GM23248 (cell line): ENCODE data around the gene TAF1B. TPM values are rescaled to one million over a fixed set of nuclear protein-coding genes. Genes with fewer than 3 reads are reported as not detected.

Experiments
- DNase-seq: peaks from one replicate; pipeline ENCODE4 v3.0.0-alpha.2; 2015
- H2AFZ ChIP-seq: fragments of 200-600 bp; sonication (generic); 2 replicates; pipeline ENCODE4 v1.6.1; 2016; ENCODE audit warnings: antibody characterized with exemption
- H3F3A ChIP-seq: fragments of 200-600 bp; sonication (generic); 2 replicates; pipeline ENCODE4 v1.6.1; 2016; ENCODE audit warnings: mild to moderate bottlenecking, antibody characterized with exemption, mixed run types; ENCODE audit not compliant: insufficient read depth
- H3K27ac ChIP-seq: fragments of 200-600 bp; sonication (generic); 2 replicates; pipeline ENCODE4 v1.5.1; 2016; ENCODE audit warnings: mild to moderate bottlenecking
- H3K27me3 ChIP-seq: fragments of 200-600 bp; sonication (generic); replicated peaks from 2 replicates; pipeline ENCODE4 v1.6.1; 2016; ENCODE audit warnings: mild to moderate bottlenecking; ENCODE audit not compliant: insufficient read depth
- H3K36me3 ChIP-seq: fragments of 200-600 bp; sonication (generic); 2 replicates; pipeline ENCODE4 v1.6.1; 2016; ENCODE audit warnings: low read depth, mild to moderate bottlenecking
- H3K4me1 ChIP-seq: fragments of 200-600 bp; sonication (generic); 2 replicates; pipeline ENCODE4 v1.6.1; 2016; ENCODE audit warnings: mild to moderate bottlenecking; ENCODE audit not compliant: insufficient read depth
- H3K4me2 ChIP-seq: fragments of 200-600 bp; sonication (generic); one replicate; pipeline ENCODE4 v1.6.1; 2016; ENCODE audit warnings: mild to moderate bottlenecking; ENCODE audit not compliant: unreplicated experiment
- H3K4me3 ChIP-seq: fragments of 200-600 bp; sonication (generic); 2 replicates; pipeline ENCODE4 v1.5.1; 2016; ENCODE audit warnings: mild to moderate bottlenecking
- H3K79me2 ChIP-seq: fragments of 200-600 bp; sonication (generic); 2 replicates; pipeline ENCODE4 v1.6.1; 2016; ENCODE audit warnings: mild to moderate bottlenecking; ENCODE audit not compliant: insufficient read depth
- H3K9ac ChIP-seq: fragments of 200-600 bp; sonication (generic); 2 replicates; pipeline ENCODE4 v1.6.1; 2016; ENCODE audit warnings: mild to moderate bottlenecking
- H3K9me2 ChIP-seq: fragments of 200-600 bp; sonication (generic); 2 replicates; pipeline ENCODE4 v1.6.1; 2016; ENCODE audit warnings: mixed run types, mild to moderate bottlenecking, moderate library complexity; ENCODE audit not compliant: insufficient read depth
- H3K9me3 ChIP-seq: fragments of 200-600 bp; sonication (generic); one replicate; pipeline ENCODE4 v1.6.1; 2017; ENCODE audit warnings: low read depth
- H4K20me1 ChIP-seq: fragments of 200-600 bp; sonication (generic); 2 replicates; pipeline ENCODE4 v1.6.0; 2016; ENCODE audit not compliant: insufficient read depth
- EZH2 ChIP-seq: fragments of 200-600 bp; sonication (generic); IDR thresholded peaks from 2 replicates; pipeline ENCODE4 v1.6.1; 2018; ENCODE audit warnings: antibody characterized with exemption, mild to moderate bottlenecking; ENCODE audit not compliant: insufficient read depth, poor library complexity, severe bottlenecking
- EZH2phosphoT487 ChIP-seq: fragments of 200-600 bp; sonication (generic); IDR thresholded peaks from 2 replicates; pipeline ENCODE4 v1.6.1; 2018; ENCODE audit warnings: antibody characterized with exemption, moderate library complexity, mild to moderate bottlenecking, low read depth; ENCODE audit not compliant: insufficient read depth
- WGBS, 2 experiments: methylation state at CpG; one replicate each; pipeline ENCODE4 v1.1.6; 2015 to 2017; ENCODE audit warnings: low lambda C conversion rate in 2 of 2, low coverage in 1 of 2; ENCODE audit errors: missing lambda C conversion rate in 2 of 2; 5-methylcytosine and 5-hydroxymethylcytosine counted together
- in situ Hi-C: fragments of 300-500 bp; cut with MboI; formaldehyde crosslinking; loops from 2 replicates; pipeline ENCODE4 v1.15.0; 2020
- polyA plus RNA-seq: library from polyadenylated mRNA; unstranded; fragments of >200 nt; fragmentation: Nextera tagmentation; extraction: Ambion mirVana; gene quantifications from 2 replicates; pipeline ENCODE4 v1.2.1, GENCODE V29; 2016
- total RNA-seq: library from RNA; depleted of rRNA; stranded (reverse); fragments of >200 nt; shearing (Covaris generic); gene quantifications from 2 replicates; pipeline ENCODE4 v1.2.3, GENCODE V29; 2014

The TAF1B gene
- total and polyA plus RNA-seq, 2 experiments from 2014 or later, result 16.6 to 27.0 TPM

DNA sequence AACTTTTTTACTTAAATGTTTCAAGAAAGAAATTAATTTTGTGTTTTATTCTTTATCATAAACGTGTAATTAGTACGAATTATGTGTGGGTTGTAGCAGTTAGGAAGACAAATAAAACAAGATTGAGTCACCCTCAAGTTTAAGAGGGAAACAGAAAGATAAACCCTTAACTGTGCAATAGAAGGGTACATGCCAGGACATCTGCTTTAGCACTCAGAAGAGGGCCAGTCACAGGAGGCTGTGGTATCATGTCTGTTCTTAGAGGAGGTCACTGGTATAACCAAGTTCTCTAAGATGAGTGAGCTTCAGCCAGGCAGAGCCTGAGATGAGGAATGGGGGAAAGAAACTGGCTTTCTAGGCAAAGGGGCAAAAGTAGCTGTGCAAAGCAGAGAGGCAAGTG is 65.8 kb downstream of the TAF1B start:
- peak; percentile 29 for DNase-seq
- Histone ChIP-seq H2AFZ (no peak overlapping the region), H3K9me3 (no peaks in the 10 kb centered on the region), H3K4me3 (no peak overlapping the region), H4K20me1 (0 out of 2 replicates have a peak, but pooled peaks cover 4% of the 10 kb centered on the region), H3K36me3 (peaks cover 27% of the 10 kb centered on the region), H3F3A (peaks cover 5% of the 10 kb centered on the region; the same call in 1 of the 2 replicates), H3K9ac (no peak overlapping the region), H3K4me1 (no peaks in the 10 kb centered on the region; the same call in 1 of the 2 replicates), H3K79me2 (no peaks in the 10 kb centered on the region), H3K27me3 (no peaks in the 10 kb centered on the region), H3K4me2 (no peak overlapping the region), H3K9me2 (no peaks in the 10 kb centered on the region), H3K27ac (no peak overlapping the region)
- no peak for TF ChIP-seq EZH2
- no peak for TF ChIP-seq EZH2phosphoT487
- WGBS, 2 experiments, result 85 to 89% methylated on average over 2 of the region's 2 CpGs
- in situ Hi-C loops, result no loop called here

DNA sequence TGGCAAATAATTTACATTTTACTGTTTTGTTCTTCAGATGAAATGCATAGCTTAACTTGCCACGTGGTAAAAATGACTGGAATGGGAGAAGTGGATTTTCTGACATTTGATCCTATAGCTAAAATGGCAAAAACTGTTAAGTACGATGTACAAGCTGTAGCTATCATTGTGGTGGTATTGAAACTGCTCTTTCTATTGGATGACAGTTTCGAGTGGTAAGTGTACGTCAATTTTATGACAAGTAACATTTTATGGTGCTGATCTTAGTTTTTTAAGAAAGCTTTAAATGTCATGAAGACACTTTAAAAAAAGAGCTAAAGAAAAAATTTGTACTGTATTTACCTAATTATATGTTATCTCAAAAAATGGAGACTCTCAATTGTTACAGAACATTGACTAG is 67.4 kb downstream of the TAF1B start:
- H3K79me2 ChIP-seq, result no peaks in the 10 kb centered on the region
- no peaks in the 10 kb centered on the region for H3K27me3 ChIP-seq
- no peak overlapping the region for H2AFZ ChIP-seq
- no peaks in the 10 kb centered on the region for H3K9me3 ChIP-seq
- TF ChIP-seq EZH2phosphoT487 (no peak), EZH2 (no peak)
- no peak for DNase-seq
- in situ Hi-C loops, result no loop called here
- no peak overlapping the region for H3K4me2 ChIP-seq
- H3K27ac ChIP-seq, result no peak overlapping the region
- peaks cover 21% of the 10 kb centered on the region for H3K36me3 ChIP-seq
- no peaks in the 10 kb centered on the region for H3K9me2 ChIP-seq
- H3K4me3 ChIP-seq, result no peak overlapping the region
- WGBS, 2 experiments, result 84 to 88% methylated on average over 4 of the region's 4 CpGs
- no peak overlapping the region for H3K9ac ChIP-seq
- no peaks in the 10 kb centered on the region; the same call in 1 of the 2 replicates for H3K4me1 ChIP-seq
- peaks cover 5% of the 10 kb centered on the region; the same call in 1 of the 2 replicates for H3F3A ChIP-seq
- 0 out of 2 replicates have a peak, but pooled peaks cover 4% of the 10 kb centered on the region for H4K20me1 ChIP-seq

DNA sequence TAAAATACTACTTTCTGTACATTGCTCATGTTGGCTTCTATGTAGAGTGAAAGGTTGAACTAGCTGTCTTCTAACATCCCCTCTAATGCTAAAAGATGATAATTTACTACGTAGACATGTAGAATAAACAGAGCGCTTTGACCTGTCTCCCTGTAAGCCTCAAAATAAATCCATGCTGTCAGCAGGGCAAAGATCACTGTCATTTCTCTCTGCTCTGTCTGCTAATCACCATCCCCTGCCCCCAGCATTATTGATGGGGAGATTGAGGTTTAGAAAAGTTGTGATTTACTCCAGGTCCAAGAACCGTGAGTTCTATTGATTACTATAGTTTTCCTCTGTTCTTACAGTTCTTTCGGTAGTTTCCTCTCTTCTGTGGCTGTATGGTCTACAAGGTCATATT is 69.2 kb downstream of the TAF1B start:
- H3K27me3 ChIP-seq, result no peaks in the 10 kb centered on the region
- H3K4me2 ChIP-seq, result no peak overlapping the region
- 0 out of 2 replicates have a peak, but pooled peaks cover 4% of the 10 kb centered on the region for H4K20me1 ChIP-seq
- no peaks in the 10 kb centered on the region; the same call in 1 of the 2 replicates for H3K4me1 ChIP-seq
- no peak overlapping the region for H3K4me3 ChIP-seq
- H3K36me3 ChIP-seq, result peaks cover 16% of the 10 kb centered on the region
- in situ Hi-C loops, result no loop called here
- H3K9me2 ChIP-seq, result no peaks in the 10 kb centered on the region
- 97% methylated on average over 4 of the region's 4 CpGs for WGBS, 2 experiments
- DNase-seq, result no peak
- H2AFZ ChIP-seq, result no peak overlapping the region
- H3K79me2 ChIP-seq, result no peaks in the 10 kb centered on the region
- TF ChIP-seq EZH2phosphoT487, result no peak
- no peak for TF ChIP-seq EZH2
- H3K27ac ChIP-seq, result no peak overlapping the region
- H3K9ac ChIP-seq, result no peak overlapping the region
- H3K9me3 ChIP-seq, result no peaks in the 10 kb centered on the region
- peaks cover 5% of the 10 kb centered on the region; the same call in 1 of the 2 replicates for H3F3A ChIP-seq

DNA sequence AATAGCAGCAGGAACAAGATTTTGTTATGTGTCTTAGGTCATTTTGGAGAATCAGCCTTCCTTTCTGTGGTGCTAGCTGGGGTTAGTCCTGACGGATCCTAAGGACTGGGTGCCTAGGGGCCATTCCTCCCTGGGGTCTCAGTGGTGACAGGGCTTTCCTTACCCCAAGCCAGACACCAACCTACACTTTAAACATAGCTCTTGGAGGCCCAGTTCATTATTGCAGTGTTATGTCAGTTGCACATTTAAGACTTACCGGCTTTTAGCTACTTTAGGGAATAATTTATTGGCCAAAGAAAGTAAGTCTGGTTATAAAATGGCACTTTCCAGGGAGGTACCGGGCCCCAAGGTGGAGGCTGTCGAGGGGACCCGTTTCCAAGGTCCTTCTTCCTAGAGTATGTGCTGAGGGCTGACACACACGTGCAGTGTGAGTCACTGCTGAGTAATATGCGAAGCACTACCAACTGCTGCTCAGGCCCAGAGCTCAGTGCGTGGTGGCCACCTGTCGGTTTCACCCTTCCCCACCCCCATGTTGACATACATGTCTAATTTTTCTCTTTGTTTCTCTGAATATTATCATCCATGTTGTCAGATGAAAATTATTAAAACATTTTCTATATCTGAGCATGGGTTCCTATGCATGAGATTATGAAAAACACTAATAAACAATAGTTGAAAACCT is 71.3 kb downstream of the TAF1B start:
- H3F3A ChIP-seq, result no peaks in the 10 kb centered on the region
- H3K27ac ChIP-seq, result no peak overlapping the region
- no peaks in the 10 kb centered on the region for H3K9me2 ChIP-seq
- H2AFZ ChIP-seq, result no peak overlapping the region
- no peaks in the 10 kb centered on the region for H3K27me3 ChIP-seq
- no peaks in the 10 kb centered on the region for H3K9me3 ChIP-seq
- in situ Hi-C loops, result no loop called here
- H3K36me3 ChIP-seq, result peaks cover 20% of the 10 kb centered on the region
- no peak for TF ChIP-seq EZH2
- TF ChIP-seq EZH2phosphoT487, result no peak
- H3K9ac ChIP-seq, result no peak overlapping the region
- 85 to 86% methylated on average over 9 of the region's 9 CpGs for WGBS, 2 experiments
- H3K4me2 ChIP-seq, result no peak overlapping the region
- no peaks in the 10 kb centered on the region for H3K79me2 ChIP-seq
- DNase-seq, result peak; percentile 68
- H4K20me1 ChIP-seq, result 0 out of 2 replicates have a peak, but pooled peaks cover 4% of the 10 kb centered on the region
- H3K4me1 ChIP-seq, result peaks cover 8% of the 10 kb centered on the region; the same call in 1 of the 2 replicates
- no peak overlapping the region for H3K4me3 ChIP-seq
